Endothelial cell of umbilical vein (primary cell): ENCODE measurements around the gene LRRC32.

Experiments used
- CTCF ChIP-seq, 2 donors: IDR thresholded peaks; 1 replicate in 1 of 2; 2 replicates in 1 of 2; pipeline ENCODE4 v1.5.1; 2011; ENCODE audit warnings: low read length in 2 of 2, mild to moderate bottlenecking in 2 of 2, moderate library complexity in 2 of 2, control low read depth in 1 of 2, inconsistent platforms in 1 of 2, low read depth in 1 of 2; ENCODE audit not compliant: insufficient read depth in 1 of 2; ENCODE audit errors: extremely low read depth in 1 of 2
- EZH2 ChIP-seq: IDR thresholded peaks from 2 replicates; pipeline ENCODE4 v1.6.1; 2012; ENCODE audit warnings: borderline replicate concordance, low read depth, mild to moderate bottlenecking, moderate library complexity, low read length, inconsistent platforms; ENCODE audit not compliant: severe bottlenecking
- POLR2A ChIP-seq: IDR thresholded peaks from 2 replicates; pipeline ENCODE4 v1.6.1; 2012; ENCODE audit warnings: low read depth, mild to moderate bottlenecking, control low read depth, low read length

GRCh38 chr11:76668362-76669155 is 2.0 kb downstream of the LRRC32 start:
- no peak for TF ChIP-seq CTCF (IDR thresholded peaks at IDR 0.05; ENCODE audit: extremely low read depth in 1 of 2, insufficient read depth in 1 of 2, low read depth in 1 of 2, low read length in 2 of 2)
- no peak for TF ChIP-seq EZH2
- TF ChIP-seq POLR2A: no peak
